Kidney tubule cell (primary cell): ENCODE results near the gene SLC26A4.

Source experiments
- DNase-seq: peaks from one replicate; pipeline ENCODE4 v3.0.0-alpha.2; 2018; ENCODE audit warnings: low spot score

SLC26A4 gene

GRCh38 chr7:107661081-107661864 lies 645 bp downstream of the SLC26A4 start:
- peak; percentile 71 for DNase-seq

DNA sequence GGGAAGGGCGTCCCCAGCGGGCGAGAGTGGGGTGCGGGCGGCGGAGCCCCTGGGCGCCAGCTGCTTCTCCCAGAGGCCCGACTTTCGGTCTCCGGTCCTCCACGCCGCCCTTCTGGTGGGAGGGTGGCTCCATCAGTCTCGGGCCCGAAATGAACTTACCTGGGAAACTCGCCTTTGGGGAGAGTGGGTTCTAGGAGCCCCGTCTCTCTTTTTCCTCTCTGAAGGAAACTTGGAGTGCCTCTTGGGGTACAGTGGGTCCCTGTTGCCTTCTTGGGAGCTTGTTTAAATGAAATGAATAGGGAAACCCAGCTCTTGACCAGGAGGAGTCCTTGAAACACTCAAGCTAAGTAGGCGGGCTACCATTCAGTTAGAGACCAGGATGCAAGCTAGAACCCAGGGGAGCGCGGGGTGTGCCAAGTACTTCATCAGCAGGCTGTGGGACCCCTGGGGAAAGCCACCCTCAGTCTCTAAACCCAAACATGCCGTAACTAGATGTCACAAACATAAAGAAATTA lies 1.3 kb downstream of the SLC26A4 start:
- DNase-seq, result no peak

GRCh38 chr7:107663196-107663595 lies 2.6 kb downstream of the SLC26A4 start:
- no peak for DNase-seq

- DNase-seq, result peak; percentile 9
Measured at GRCh38 chr7:107666790-107667189, 6.2 kb downstream of the SLC26A4 start.

DNA sequence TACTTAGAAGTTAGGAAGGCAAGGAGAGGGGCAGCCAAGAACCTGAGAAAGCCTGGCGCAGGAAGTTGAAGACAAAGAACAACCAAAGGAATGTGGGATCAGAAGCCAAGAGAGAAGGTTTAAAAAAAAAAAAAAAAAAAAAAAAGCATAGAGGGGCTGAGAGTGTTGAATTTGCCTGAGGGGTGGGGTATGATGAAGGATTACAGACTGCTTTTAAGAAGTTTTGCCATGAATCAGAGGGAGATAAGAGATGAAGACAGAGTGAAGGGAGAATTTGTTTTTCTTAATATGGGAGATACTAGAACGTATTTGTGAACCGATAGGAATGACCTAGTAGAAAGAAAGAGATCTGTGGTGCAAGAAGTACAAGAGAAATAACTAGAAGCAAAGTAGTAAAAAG lies 6.7 kb downstream of the SLC26A4 start:
- no peak for DNase-seq

DNA sequence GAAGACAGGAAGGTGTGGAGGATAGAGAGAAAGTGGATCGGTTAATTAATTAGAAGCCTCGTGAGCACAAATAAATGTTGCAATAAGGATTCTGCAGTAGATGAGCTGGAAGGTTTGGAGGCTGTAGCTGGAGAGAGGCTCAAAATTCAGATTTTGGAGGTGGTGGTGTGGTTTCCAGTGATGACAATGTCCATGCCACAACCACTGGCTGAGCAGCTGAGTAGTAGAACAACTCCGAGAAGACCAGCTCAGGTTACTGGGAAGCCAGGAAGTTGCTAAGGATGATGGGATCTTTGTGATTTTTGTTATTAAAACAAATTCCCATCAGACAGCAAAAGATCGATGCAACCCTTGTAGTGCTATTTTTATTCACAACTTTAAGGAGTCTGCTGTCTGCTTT lies 7.7 kb downstream of the SLC26A4 start:
- DNase-seq, result no peak

DNA sequence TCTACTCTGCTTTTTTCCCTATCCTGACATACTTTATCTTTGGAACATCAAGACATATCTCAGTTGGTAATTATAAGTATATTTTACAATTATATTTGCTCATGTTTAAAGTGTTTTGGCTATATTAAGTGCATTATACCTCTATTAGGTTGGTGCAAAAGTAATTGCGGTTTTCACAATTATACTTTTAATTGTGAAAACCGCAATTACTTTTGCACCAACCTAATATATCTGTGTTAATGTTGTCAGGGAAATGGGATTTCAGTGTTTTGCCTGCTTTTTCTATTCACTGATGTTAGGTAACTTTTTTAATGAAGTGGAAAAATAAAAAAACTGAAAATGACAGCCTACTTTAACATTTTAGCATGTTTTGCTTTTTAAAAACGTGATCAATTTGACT lies 11.6 kb downstream of the SLC26A4 start:
- no peak for DNase-seq

DNA sequence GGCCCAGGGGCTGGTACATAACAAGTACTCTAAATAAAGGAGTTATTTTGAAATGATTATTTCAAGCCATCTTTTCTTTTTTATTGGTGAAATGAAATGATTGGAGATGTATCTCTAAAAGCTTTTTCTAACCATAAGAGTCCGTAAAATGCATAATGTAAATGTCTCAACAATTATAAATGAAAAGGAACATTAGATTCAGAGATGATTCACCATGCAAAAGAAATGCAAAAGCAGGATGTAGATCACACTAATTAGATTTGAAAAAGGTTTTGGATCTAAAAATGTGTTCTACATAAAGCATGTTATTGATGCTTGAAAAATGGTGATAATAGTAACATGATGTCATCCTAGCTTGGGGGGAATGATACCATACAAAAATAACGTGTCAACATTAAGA lies 15.6 kb downstream of the SLC26A4 start:
- DNase-seq, result no peak

DNA sequence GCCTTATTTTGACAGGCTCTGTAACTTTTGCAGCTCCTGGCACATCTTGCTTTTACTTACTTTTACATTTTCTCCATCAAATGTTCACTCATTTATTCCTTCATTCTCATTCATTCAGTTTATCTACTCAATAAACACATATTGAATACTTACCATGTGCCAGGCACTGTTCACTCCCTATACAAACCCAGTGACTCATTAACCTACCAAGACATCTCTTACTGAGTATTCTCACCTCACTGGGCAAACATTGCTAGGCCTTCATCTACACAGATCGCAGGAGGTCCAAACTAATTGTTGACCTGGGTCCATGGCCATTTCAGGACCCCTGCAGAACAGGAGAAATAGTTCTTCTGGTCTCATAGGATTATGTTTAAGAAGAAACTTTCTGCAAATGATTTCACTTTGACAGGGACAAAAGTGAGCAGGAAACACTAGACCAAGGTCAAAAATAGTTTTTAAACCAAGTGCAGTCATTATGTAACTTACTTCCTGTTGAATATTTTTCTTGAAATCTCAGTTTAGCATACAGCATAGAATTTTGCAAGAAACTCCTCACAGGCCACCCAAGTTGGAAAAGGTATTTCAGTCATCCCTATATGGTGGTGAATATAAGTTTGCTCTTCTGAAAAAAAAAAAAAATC lies 17.6 kb downstream of the SLC26A4 start:
- no peak for DNase-seq

DNA sequence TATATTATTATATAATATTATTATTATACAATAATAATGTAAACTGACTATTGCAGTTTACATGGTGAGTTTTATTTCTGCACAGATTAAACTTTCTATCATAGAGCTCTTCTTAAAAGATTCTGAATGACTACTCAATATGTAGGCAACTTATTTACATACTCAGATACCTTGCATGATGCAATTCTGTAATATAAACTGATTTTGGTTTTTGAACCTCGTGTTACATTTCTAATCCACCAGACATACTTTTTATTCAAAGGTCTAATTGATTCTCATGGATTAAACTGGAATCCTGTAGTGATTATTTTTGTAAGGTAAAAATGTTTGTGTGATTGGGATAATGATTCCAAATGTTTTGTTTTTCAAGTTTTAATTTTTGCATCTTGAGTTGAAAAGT lies 19.9 kb downstream of the SLC26A4 start:
- no peak for DNase-seq

- no peak for DNase-seq
Measured at GRCh38 chr7:107682886-107683285, 22.3 kb downstream of the SLC26A4 start.

- no peak for DNase-seq
Measured at GRCh38 chr7:107684287-107684686, 23.7 kb downstream of the SLC26A4 start.

- no peak for DNase-seq
Measured at GRCh38 chr7:107684947-107685463, 24.4 kb downstream of the SLC26A4 start.

GRCh38 chr7:107686816-107687387 lies 26.3 kb downstream of the SLC26A4 start:
- DNase-seq, result no peak

DNA sequence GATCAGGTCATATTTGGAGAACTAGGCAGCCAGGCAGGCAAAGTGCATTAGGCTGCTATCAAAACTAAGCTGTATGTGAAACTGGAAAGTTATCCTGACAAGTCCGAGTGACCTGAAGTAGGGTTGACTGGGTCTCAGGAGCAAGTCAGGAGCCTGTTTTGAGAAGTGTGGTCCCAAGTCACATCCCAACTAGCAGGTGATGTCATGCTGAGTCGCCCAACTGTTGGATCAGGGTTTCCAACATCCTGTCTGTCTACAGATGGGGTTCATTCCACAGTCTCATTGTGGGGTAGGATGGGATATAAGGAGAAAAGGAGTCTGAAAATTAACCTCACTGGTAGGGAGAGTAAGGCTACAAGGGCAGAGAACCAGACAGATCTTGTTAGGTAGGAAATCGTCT lies 27.0 kb downstream of the SLC26A4 start:
- DNase-seq, result peak; percentile 72

- no peak for DNase-seq
Measured at GRCh38 chr7:107689553-107689952, 28.9 kb downstream of the SLC26A4 start.

GRCh38 chr7:107690084-107690483 lies 29.5 kb downstream of the SLC26A4 start:
- no peak for DNase-seq

GRCh38 chr7:107690611-107691010 lies 30.0 kb downstream of the SLC26A4 start:
- no peak for DNase-seq

DNA sequence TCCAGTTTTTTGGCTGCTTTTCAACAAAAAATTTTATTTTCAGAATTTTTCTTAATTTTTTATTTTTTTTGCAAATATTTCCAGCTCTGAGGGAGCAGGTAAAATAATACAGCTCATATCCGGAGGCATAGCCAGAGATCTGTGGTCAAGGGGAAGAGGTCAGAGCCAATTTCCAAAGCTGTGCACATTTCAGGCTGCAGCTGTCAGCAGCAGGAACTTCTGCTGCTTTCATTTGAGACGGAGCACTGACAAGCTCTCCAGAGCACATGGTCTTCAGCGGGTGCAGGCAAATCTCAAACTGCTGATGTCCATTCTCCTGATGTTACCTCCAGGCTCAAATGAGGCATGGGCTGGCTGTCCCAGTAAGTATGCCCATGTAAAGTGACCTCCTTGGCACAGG lies 31.1 kb downstream of the SLC26A4 start:
- no peak for DNase-seq

DNA sequence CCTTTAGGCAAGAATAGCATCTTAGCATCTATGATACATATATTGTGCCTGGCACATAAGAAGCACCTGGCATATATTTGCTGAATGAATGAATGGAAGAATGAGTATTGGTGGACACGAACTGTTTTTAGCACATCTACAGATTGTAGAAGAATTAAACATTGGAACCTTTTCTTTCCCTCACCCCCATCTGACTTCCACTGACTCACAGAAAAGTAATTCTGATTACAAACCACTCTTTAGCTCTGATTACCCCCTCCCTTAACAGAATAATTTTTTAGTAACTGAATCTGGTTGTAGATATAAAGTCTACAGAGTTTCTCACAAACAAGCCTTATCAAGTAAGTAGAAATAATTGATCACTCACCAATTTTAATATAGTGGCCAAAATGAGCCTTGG lies 31.9 kb downstream of the SLC26A4 start:
- no peak for DNase-seq

DNA sequence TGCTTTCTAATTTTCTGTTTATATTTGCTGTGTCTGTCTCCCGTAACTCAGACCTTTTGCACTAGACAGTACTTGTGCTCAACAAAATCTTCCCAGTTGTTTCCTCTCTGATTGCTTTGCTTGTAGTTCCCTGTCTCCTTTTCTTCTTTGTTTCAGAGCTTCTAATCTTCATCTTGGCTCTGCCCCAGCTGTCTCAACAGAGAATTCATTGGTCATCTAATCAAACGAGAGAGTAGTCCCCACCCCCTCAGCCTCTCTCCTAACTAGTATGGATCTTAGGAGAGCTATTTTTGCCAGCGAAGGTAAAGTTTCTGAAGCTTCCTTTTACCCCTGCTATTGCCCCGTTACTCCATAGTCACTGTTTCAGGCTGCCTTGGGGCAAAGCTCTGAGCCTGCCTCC lies 32.8 kb downstream of the SLC26A4 start:
- DNase-seq, result no peak

- DNase-seq, result no peak
Measured at GRCh38 chr7:107694386-107694785, 33.8 kb downstream of the SLC26A4 start.

DNA sequence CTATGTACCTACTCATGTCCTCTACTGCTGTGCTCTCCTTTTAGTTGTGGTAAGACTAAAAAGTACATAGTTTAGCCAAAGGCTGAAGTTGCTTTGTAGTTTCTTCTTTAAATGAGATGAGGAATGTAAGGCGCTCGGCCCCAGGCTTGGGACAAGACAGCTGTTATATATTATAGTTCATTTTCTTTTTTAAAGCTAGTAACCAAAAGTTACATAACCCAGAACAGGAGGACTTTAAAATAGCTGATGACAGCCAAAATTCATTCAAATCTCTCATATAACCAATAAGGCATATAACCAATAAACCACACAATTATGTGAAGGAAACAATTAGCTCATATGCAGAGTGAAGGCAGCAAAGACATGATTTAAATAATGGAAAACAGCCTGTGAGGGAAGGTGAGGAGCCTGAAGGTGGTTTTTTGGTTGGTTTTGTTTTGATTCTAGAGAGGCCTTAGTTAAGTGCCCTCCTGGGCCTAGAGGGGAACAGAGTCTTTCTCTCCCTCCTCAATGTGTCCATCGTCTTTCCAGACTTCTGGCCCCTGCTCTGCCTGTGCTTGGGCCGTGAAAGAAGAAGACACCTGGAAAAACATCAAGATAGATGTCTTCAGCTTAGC lies 35.8 kb downstream of the SLC26A4 start:
- no peak for DNase-seq
